HG03575 (cell line): ENCODE measurements around the gene ZFYVE28.
"Not testable (repeated sequence)": the region's sequence is repeated elsewhere in the genome, so short reads cannot be mapped to it uniquely, and the experiment has no call there.

Experiments
- ATAC-seq: cut with Tn5 transposase; IDR thresholded peaks from one replicate; pipeline ENCODE4 v1.9.1; 2021; ENCODE audit not compliant: unreplicated experiment, insufficient number of reproducible peaks, low FRiP score; ENCODE audit errors: extremely low read depth

The ZFYVE28 gene

GRCh38 chr4:2221378-2221777 lies 197.1 kb downstream of the ZFYVE28 start:
- not testable (repeated sequence) for ATAC-seq

DNA sequence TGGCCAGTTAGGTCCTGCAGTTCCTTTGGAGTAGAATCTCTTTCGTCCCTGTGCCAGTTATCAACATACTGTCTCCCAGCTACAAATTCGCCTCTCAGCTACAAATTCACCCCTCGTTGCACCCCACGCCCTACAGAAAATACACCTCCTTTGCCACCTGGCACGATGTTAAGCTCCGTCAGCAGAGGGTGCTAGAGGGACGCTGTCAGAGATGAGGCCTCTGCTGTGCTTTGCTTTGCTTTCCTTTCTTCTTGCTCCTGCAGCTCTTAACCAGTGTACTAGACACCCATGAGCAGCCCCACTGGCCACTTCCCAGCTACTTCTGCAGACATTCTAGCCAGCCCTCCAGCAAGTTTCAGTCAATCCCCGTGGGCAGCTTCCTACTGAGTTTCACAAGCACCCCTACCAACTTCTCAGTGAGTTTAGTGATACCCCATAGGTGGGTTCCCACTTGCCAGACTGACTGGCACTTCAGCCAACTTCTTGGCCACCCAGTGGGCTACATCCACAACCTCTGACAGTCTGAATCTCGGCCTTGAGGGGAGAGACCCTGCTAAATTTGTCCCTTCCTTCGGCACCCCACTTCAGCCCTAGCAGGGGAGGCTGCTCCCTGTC lies 198.3 kb downstream of the ZFYVE28 start:
- ATAC-seq = no peak
